GM12864 (cell line): Measurements from ENCODE around the gene NCKAP5.

Source experiments
- DNase-seq: peaks from one replicate; pipeline ENCODE4 v3.0.0-alpha.2; 2011; ENCODE audit warnings: low read depth
- H3K4me3 ChIP-seq: 2 replicates; pipeline ENCODE4 v1.5.1; 2011; ENCODE audit warnings: mild to moderate bottlenecking, low read depth, low read length, control low read depth
- TF ChIP-seq, protein P1 (sequence below): IDR thresholded peaks from 2 replicates; pipeline ENCODE4 v1.5.1; 2011; ENCODE audit warnings: low read depth, mild to moderate bottlenecking, moderate library complexity, low read length, control low read depth, inconsistent platforms; ENCODE audit errors: missing control alignments

The NCKAP5 gene

DNA sequence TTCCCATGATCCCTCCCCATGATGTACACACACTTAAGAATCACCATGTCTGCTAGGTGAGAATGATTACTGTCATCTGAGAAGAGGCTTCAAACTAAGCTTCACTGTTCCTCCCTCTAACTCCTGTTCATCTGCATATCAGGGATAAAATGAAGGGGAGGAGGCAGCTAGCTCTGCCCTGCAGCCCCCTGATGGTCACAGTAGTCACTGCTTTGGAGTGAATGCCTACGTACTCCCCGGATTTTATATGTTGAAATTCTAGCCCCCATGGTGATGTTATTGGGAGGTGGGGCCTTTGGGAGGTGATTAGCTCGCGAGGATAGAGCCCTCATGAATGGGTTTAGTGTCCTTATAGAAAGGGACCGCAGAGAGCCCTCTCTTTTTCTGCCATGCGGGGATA, 156.4 kb downstream of the NCKAP5 start:
- TF ChIP-seq, protein P1, sequence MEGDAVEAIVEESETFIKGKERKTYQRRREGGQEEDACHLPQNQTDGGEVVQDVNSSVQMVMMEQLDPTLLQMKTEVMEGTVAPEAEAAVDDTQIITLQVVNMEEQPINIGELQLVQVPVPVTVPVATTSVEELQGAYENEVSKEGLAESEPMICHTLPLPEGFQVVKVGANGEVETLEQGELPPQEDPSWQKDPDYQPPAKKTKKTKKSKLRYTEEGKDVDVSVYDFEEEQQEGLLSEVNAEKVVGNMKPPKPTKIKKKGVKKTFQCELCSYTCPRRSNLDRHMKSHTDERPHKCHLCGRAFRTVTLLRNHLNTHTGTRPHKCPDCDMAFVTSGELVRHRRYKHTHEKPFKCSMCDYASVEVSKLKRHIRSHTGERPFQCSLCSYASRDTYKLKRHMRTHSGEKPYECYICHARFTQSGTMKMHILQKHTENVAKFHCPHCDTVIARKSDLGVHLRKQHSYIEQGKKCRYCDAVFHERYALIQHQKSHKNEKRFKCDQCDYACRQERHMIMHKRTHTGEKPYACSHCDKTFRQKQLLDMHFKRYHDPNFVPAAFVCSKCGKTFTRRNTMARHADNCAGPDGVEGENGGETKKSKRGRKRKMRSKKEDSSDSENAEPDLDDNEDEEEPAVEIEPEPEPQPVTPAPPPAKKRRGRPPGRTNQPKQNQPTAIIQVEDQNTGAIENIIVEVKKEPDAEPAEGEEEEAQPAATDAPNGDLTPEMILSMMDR: no peak
- no peak overlapping the region for H3K4me3 ChIP-seq
- no peak for DNase-seq

DNA sequence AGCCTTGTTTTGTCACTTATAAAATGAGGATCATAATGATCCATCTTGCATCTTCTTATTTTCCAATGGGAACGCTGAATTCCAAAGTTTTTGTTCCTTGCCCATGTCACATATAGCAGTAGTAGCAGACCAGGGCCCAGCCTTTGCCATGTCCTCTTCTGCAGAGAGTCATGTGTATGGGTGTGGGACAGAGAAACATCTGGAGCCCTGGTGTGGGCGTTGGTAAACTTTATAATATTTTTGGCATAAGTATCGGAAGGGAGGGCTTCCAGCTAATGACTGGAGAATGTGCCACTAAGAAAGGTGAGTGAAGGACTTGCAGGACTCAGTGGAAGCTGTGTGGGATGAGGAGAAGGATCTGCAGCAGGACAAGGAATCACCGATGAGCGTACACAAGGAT, 157.2 kb downstream of the NCKAP5 start:
- TF ChIP-seq, protein P1: no peak
- no peak overlapping the region for H3K4me3 ChIP-seq
- no peak for DNase-seq

DNA sequence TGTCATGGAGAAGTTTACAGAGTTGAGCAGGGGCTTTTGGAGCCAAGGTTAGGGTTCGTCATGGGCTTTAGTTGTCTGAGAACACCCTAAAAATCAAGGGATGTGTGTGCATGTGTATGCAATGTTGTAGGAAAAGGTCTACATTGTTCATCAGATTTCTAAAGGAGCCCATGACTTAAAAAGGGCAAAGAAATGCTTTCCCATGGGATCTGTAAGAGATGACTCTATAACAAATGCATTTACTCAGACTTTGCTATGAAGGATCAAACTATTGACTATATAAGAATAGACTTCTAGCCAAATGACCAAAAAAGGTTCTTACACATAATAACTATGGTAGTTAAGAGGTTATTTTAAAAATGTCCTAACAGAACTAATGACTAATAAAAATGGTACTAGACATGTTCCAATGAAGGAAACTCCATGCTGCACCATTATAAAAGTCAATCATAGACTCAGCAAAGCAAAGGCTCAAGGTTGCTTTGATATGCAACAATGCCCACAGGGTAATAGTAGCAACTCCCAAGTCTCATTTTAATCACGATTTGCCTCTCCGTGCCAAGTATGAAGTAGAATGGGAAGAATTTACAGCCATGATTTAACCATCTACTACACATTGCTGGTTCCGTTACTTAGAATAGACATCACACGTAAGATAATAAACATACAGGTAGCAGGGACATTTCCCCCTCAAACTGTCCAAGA, 158.5 kb downstream of the NCKAP5 start:
- H3K4me3 ChIP-seq: no peak overlapping the region
- DNase-seq: no peak
- TF ChIP-seq, protein P1: no peak

DNA sequence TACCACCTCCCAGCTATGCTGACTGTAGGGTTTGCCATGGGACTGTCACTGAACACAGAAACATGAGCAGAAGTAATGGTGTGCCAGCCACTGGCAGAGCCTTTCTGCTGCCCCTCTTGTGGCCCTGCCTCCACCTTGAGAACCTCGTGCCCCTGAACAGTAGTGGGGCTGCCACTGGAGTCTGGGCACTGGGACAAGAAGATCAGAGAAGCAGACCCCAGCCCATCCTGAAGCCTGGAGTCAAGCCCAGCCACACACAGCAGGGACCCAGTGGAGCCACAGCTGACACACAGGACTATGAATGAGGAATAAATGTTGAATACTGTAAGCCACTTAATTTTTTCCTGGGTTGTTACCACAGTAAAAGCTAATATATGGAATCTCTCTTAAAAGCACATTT, 159.6 kb downstream of the NCKAP5 start:
- DNase-seq: no peak
- H3K4me3 ChIP-seq: no peak overlapping the region
- TF ChIP-seq, protein P1: no peak

DNA sequence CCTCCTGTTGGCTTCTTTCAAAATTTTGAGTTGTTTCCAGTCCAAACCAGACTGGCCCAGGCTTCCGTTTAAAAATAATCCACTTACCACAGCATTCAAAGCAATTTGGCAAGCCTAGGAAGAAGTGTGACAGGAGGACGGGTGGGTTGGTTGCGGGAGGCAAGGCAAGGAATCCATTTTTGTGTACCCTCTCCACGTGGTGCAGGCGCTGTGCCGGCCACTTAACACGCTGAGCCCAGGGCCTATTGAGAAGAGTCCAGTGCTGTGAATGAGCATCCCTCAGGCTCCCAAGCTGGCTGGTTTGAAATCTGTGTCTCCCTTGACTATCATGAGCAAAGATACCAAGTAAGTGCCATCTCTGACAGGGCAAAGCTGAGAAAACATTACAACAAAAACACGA, 160.9 kb downstream of the NCKAP5 start:
- TF ChIP-seq, protein P1: no peak
- H3K4me3 ChIP-seq: no peak overlapping the region
- DNase-seq: no peak

DNA sequence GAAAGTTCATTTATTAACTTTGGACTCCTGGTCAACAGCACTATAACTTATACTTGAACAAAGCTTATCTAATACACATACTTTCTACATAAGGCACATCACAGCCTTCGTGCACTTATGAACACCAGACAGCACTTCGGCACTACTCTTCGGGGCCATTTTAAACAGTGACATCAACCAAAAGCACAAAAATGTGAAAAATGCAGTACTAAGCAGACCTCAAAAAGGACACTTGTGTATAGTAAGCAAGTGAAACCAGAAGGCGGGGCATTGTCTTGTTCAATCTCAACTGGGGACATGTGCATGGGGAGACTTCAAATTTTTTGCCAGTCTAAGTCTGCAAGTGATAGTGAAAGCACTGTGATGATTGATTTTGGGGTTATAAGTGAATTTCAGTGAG, 163.0 kb downstream of the NCKAP5 start:
- TF ChIP-seq, protein P1: no peak
- no peak for DNase-seq
- H3K4me3 ChIP-seq: no peak overlapping the region

DNA sequence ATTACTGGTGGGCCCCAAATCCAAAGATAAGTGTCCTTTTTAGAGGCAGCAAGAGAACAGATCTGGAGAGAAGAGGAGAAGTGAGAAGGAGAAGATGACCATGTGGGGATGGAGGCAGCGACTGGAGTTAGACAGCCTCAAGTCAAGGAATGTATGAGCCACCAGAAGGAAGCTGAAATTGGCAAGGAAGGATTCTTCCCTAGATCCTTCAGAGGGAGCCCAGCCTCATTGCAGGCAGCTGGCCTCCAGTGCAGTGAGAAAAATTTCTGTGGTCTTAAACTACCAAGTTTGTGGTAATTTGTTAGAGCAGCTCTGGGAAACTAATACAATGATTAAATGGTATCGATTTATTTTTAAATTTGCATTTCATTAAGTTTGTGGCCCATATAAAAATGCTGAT, 167.9 kb downstream of the NCKAP5 start:
- no peak for DNase-seq
- TF ChIP-seq, protein P1: no peak
- H3K4me3 ChIP-seq: no peak overlapping the region
